A549 (cell line): ENCODE data around the gene CLMN. TPM values are rescaled to one million over a fixed set of nuclear protein-coding genes. Genes with fewer than 3 reads are reported as not detected.

ENCODE experiments used
- ATAC-seq, 2 experiments: fragments of 200-7000 bp in 1 of 2; fragments of >200 bp in 1 of 2; cut with Nextera tagmentation in 1 of 2; cut with Tn5 transposase in 1 of 2; 3 replicates each; pipeline versions ENCODE4 v1.8.0 to v1.9.1; 2018 to 2020; ENCODE audit warnings: mild to moderate bottlenecking in 1 of 2, moderate library complexity in 1 of 2
- CTCF ChIA-PET: fragments of 300-600 bp; sonication (Branson Sonifier 250); formaldehyde crosslinking; extraction: SDS; loops from one replicate; lab custom pipeline; 2021; ENCODE audit warnings: antibody characterized with exemption, inconsistent platforms; lab: Yijun Ruan, JAX
- POLR2A ChIA-PET: fragments of 350-600 bp; formaldehyde crosslinking; extraction: SDS; loops from one replicate; lab custom pipeline; 2021; ENCODE audit warnings: antibody characterized with exemption, inconsistent platforms; lab: Yijun Ruan, JAX
- DNase-seq, 2 experiments: peaks; one replicate each; pipeline versions ENCODE4 v3.0.0 to v3.0.0-alpha.2; 2011 to 2016; ENCODE audit warnings: low read depth in 1 of 2, low spot score in 1 of 2
- FAIRE-seq: peaks from 2 replicates; lab custom pipeline; 2011; peaks lifted over from hg19 to GRCh38; lab: Jason Lieb, UNC
- H3K27ac ChIP-seq, 2 experiments: fragments of >200 bp; sonication (Bioruptor Twin); formaldehyde crosslinking; 3 replicates each; pipeline ENCODE4 v1.5.1; 2016 to 2017
- H3K4me1 ChIP-seq: fragments of >200 bp; sonication (Bioruptor Twin); formaldehyde crosslinking; 3 replicates; pipeline ENCODE4 v1.6.1; 2016
- H3K4me2 ChIP-seq: fragments of >200 bp; sonication (Bioruptor Twin); formaldehyde crosslinking; 3 replicates; pipeline ENCODE4 v1.6.1; 2016
- H3K4me3 ChIP-seq: fragments of >200 bp; sonication (Bioruptor Twin); formaldehyde crosslinking; 3 replicates; pipeline ENCODE4 v1.5.1; 2016
- H3K9me3 ChIP-seq: fragments of >200 bp; sonication (Bioruptor Twin); formaldehyde crosslinking; 3 replicates; pipeline ENCODE4 v1.6.1; 2016
- CBX8 ChIP-seq: fragments of 200-600 bp; sonication (generic); IDR thresholded peaks from 2 replicates; pipeline ENCODE4 v1.6.1; 2016
- CEBPB ChIP-seq, 2 experiments: fragments of >200 bp in 1 of 2; sonication (Bioruptor Twin) in 1 of 2; formaldehyde crosslinking in 1 of 2; IDR thresholded peaks; 2 replicates each; pipeline ENCODE4 v1.6.1; 2012 to 2016
- EHMT2 ChIP-seq: fragments of 200-600 bp; sonication (generic); IDR thresholded peaks from 2 replicates; pipeline ENCODE4 v1.6.1; 2016; ENCODE audit warnings: antibody characterized with exemption, low read depth, mild to moderate bottlenecking, moderate library complexity
- EP300 ChIP-seq, 2 experiments: fragments of >200 bp; sonication (Bioruptor Twin); formaldehyde crosslinking; IDR thresholded peaks; 2 replicates in 1 of 2; 3 replicates in 1 of 2; pipeline ENCODE4 v1.6.1; 2016 to 2017
- GATA3 ChIP-seq: IDR thresholded peaks from 2 replicates; pipeline ENCODE4 v1.6.1; 2012; ENCODE audit warnings: borderline replicate concordance
- HEYL ChIP-seq: fragments of 250-450 bp; sonication (Bioruptor Pico); IDR thresholded peaks from 2 replicates; pipeline ENCODE4 v1.8.0; 2021; ENCODE audit warnings: mild to moderate bottlenecking, moderate library complexity
- HOXB5 ChIP-seq: fragments of 250-450 bp; sonication (Bioruptor Pico); IDR thresholded peaks from 2 replicates; pipeline ENCODE4 v1.5.0; 2020; ENCODE audit warnings: mild to moderate bottlenecking, moderate library complexity
- JUN ChIP-seq, 2 experiments: fragments of >200 bp; sonication (Bioruptor Twin); formaldehyde crosslinking; IDR thresholded peaks; 2 replicates in 1 of 2; 3 replicates in 1 of 2; pipeline ENCODE4 v1.6.1; 2016 to 2017
- MAFK ChIP-seq: fragments of 450-650 bp; IDR thresholded peaks from 2 replicates; pipeline ENCODE4 v1.6.1; 2014; ENCODE audit not compliant: partially characterized antibody
- MAZ ChIP-seq: fragments of 150-350 bp; IDR thresholded peaks from 2 replicates; pipeline ENCODE4 v1.6.1; 2014; ENCODE audit warnings: antibody characterized with exemption, low read depth, low read length, borderline replicate concordance
- MYC ChIP-seq: IDR thresholded peaks from 2 replicates; pipeline ENCODE4 v1.6.1; 2012; ENCODE audit warnings: mild to moderate bottlenecking, inconsistent platforms, low read length, improper control_type of control experiment, borderline replicate concordance
- NPAS2 ChIP-seq: fragments of 250-450 bp; sonication (Bioruptor Pico); IDR thresholded peaks from 2 replicates; pipeline ENCODE4 v1.8.0; 2022; ENCODE audit warnings: mild to moderate bottlenecking, moderate library complexity, borderline replicate concordance
- POLR2A ChIP-seq: IDR thresholded peaks from 2 replicates; pipeline ENCODE4 v1.6.1; 2012; ENCODE audit warnings: mild to moderate bottlenecking, low read length
- RARB ChIP-seq: fragments of 250-450 bp; sonication (Bioruptor Pico); IDR thresholded peaks from 2 replicates; pipeline ENCODE4 v1.8.0; 2021; ENCODE audit warnings: mild to moderate bottlenecking, moderate library complexity
- RCOR1 ChIP-seq: fragments of 150-350 bp; IDR thresholded peaks from 2 replicates; pipeline ENCODE4 v1.6.1; 2014; ENCODE audit warnings: antibody characterized with exemption, low read length, low read depth
- RNF2 ChIP-seq: fragments of 200-600 bp; sonication (generic); IDR thresholded peaks from 2 replicates; pipeline ENCODE4 v1.6.1; 2016; ENCODE audit warnings: low read depth, mild to moderate bottlenecking, antibody characterized with exemption, moderate library complexity, borderline replicate concordance
- ZC3H11A ChIP-seq: fragments of 450-650 bp; IDR thresholded peaks from 2 replicates; pipeline ENCODE4 v1.6.1; 2014; ENCODE audit warnings: antibody characterized with exemption, mild to moderate bottlenecking
- ZSCAN20 ChIP-seq: fragments of 250-450 bp; sonication (Bioruptor Pico); IDR thresholded peaks from 2 replicates; pipeline ENCODE4 v1.8.0; 2022; ENCODE audit warnings: mild to moderate bottlenecking, moderate library complexity
- WGBS: methylation state at CpG from one replicate; pipeline ENCODE4 v1.1.6; 2017; ENCODE audit errors: missing lambda C conversion rate; 5-methylcytosine and 5-hydroxymethylcytosine counted together
- polyA plus RNA-seq, 4 experiments: library from polyadenylated mRNA; depleted of rRNA in 3 of 4; stranded (reverse); fragments of >200 nt; fragmentation: RNase III in 1 of 4; extraction: RNeasy Plus Mini Kit Qiagen cat#74134 plus additional on column Dnase treatment in 1 of 4; gene quantifications; 2 replicates in 3 of 4; 3 replicates in 1 of 4; pipeline ENCODE4 v1.2.3, GENCODE V29; 2011 to 2017
- TF ChIP-seq, protein P1 (sequence below): fragments of 200-600 bp; sonication (generic); IDR thresholded peaks from 2 replicates; pipeline ENCODE4 v1.6.1; 2016; ENCODE audit warnings: antibody characterized with exemption, mild to moderate bottlenecking, moderate library complexity
- TF ChIP-seq, protein P2 (sequence below): IDR thresholded peaks from 2 replicates; pipeline ENCODE4 v1.6.1; 2012; ENCODE audit warnings: low read depth, borderline replicate concordance
- TF ChIP-seq, protein P3 (sequence below): IDR thresholded peaks from 2 replicates; pipeline ENCODE4 v1.6.1; 2012

The CLMN gene
- polyA plus RNA-seq, 2 of the 4 experiments (the other 2 are of a cell fraction) = 2.9 to 10.6 TPM

DNA sequence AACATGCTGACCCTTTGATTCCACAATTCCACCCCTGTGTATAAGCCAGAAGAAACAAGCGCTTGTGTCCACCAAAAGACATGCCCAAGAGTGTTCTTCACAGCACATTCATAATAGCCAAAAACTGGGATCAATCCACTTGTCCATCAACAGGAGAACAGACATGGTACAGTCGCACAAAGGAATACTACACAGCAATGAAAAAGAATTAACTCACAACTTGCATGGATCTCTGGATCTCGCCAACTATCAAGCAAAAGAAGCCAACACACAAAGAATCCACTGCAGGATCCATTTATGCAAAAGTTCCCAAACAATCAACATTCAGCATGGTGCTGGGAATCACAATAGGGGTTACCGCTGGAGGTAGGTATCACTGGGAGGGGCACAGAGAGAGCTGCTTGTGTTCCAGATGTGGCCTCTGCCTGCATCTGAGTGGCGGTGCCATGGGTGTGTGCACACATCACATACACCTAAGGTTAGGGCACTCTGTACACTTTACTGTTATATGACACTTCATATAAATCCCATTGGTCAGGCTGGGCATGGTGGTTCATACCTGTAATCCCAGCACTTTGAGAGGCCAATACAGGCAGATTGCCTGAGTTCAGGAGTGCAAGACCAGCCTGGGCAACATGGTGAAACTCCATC, 30.9 kb downstream of the CLMN start:
- ATAC-seq (no peak), FAIRE-seq (no peak), DNase-seq (no peak)
- 89% methylated on average over 5 of the region's 5 CpGs for WGBS
- no peaks in the 10 kb centered on the region for H3K9me3 ChIP-seq
- H3K4me3 ChIP-seq = no peak overlapping the region
- H3K27ac ChIP-seq = no peak overlapping the region
- POLR2A ChIA-PET = no interaction called here
- CTCF ChIA-PET = no interaction called here
- no peak overlapping the region for H3K4me2 ChIP-seq
- TF ChIP-seq HEYL (CRISPR knock-in tag) = no peak
- TF ChIP-seq, protein P1, sequence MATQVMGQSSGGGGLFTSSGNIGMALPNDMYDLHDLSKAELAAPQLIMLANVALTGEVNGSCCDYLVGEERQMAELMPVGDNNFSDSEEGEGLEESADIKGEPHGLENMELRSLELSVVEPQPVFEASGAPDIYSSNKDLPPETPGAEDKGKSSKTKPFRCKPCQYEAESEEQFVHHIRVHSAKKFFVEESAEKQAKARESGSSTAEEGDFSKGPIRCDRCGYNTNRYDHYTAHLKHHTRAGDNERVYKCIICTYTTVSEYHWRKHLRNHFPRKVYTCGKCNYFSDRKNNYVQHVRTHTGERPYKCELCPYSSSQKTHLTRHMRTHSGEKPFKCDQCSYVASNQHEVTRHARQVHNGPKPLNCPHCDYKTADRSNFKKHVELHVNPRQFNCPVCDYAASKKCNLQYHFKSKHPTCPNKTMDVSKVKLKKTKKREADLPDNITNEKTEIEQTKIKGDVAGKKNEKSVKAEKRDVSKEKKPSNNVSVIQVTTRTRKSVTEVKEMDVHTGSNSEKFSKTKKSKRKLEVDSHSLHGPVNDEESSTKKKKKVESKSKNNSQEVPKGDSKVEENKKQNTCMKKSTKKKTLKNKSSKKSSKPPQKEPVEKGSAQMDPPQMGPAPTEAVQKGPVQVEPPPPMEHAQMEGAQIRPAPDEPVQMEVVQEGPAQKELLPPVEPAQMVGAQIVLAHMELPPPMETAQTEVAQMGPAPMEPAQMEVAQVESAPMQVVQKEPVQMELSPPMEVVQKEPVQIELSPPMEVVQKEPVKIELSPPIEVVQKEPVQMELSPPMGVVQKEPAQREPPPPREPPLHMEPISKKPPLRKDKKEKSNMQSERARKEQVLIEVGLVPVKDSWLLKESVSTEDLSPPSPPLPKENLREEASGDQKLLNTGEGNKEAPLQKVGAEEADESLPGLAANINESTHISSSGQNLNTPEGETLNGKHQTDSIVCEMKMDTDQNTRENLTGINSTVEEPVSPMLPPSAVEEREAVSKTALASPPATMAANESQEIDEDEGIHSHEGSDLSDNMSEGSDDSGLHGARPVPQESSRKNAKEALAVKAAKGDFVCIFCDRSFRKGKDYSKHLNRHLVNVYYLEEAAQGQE = no peak
- TF ChIP-seq GATA3 = no peak
- no peak for TF ChIP-seq JUN (IDR thresholded peaks at IDR 0.05)
- no peak for TF ChIP-seq ZC3H11A
- TF ChIP-seq, protein P2, sequence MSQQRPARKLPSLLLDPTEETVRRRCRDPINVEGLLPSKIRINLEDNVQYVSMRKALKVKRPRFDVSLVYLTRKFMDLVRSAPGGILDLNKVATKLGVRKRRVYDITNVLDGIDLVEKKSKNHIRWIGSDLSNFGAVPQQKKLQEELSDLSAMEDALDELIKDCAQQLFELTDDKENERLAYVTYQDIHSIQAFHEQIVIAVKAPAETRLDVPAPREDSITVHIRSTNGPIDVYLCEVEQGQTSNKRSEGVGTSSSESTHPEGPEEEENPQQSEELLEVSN = no peak
- no peak for TF ChIP-seq CEBPB (IDR thresholded peaks at IDR 0.05)
- TF ChIP-seq NPAS2 (CRISPR knock-in tag) = no peak
- no peak for TF ChIP-seq RNF2
- no peak for TF ChIP-seq ZSCAN20 (CRISPR knock-in tag)
- TF ChIP-seq MYC = no peak
- TF ChIP-seq CBX8 = no peak
- TF ChIP-seq, all 56 proteins: peak for 0
- H3K4me1 ChIP-seq = peaks cover 16% of the 10 kb centered on the region

DNA sequence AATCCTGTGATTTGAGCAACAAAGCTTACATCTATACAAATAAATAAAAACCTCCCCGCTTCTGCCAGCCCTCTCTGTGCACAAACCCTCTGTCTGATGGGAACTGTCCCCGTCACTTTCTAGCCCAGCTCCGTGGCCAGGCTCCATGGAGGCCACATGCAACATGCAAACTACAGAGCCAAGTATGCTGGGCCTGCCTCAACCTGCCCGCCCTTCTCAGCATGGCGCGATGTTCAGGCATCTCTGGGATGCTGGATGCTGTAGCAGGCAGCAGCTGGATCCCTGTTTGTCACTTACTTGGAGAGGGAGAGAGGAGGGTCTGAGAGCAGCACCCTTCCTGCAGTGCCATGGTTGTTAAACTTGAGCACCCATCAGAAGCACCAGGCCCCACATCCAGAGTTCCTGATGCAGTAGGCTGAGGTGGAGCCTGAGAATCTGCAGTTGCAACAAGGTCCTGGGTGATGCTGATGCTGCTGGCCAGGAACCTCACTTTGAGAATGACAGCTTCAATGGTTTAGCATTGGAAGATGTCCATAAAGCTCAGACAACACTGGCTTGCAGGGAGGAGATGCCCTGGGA, 32.4 kb downstream of the CLMN start:
- CTCF ChIA-PET = no interaction called here
- H3K4me3 ChIP-seq = no peak overlapping the region
- FAIRE-seq (no peak), DNase-seq (no peak), ATAC-seq (no peak)
- TF ChIP-seq RARB (CRISPR knock-in tag) (no peak), MAZ (no peak), CBX8 (no peak), EP300 (IDR thresholded peaks at IDR 0.05) (no peak), ZSCAN20 (CRISPR knock-in tag) (no peak), EHMT2 (no peak), HOXB5 (CRISPR knock-in tag) (no peak), POLR2A (no peak), MYC (no peak), MAFK (no peak), RCOR1 (no peak)
- TF ChIP-seq, protein P3, sequence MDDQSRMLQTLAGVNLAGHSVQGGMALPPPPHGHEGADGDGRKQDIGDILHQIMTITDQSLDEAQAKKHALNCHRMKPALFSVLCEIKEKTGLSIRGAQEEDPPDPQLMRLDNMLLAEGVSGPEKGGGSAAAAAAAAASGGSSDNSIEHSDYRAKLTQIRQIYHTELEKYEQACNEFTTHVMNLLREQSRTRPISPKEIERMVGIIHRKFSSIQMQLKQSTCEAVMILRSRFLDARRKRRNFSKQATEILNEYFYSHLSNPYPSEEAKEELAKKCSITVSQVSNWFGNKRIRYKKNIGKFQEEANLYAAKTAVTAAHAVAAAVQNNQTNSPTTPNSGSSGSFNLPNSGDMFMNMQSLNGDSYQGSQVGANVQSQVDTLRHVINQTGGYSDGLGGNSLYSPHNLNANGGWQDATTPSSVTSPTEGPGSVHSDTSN = no peak
- TF ChIP-seq, protein P2 = no peak
- no peak overlapping the region for H3K27ac ChIP-seq
- no peak overlapping the region for H3K4me2 ChIP-seq
- POLR2A ChIA-PET = no interaction called here
- peaks cover 10% of the 10 kb centered on the region for H3K4me1 ChIP-seq
- H3K9me3 ChIP-seq = no peaks in the 10 kb centered on the region
- 93% methylated on average over 6 of the region's 6 CpGs for WGBS
